Neural cell (in vitro differentiated cells): ENCODE measurements around the gene KRT80.

Source experiments
- EP300 ChIP-seq: fragments of 450-650 bp; conservative IDR thresholded peaks from 2 replicates; pipeline ENCODE4 v1.6.1; 2014; ENCODE audit warnings: antibody characterized with exemption, mild to moderate bottlenecking, moderate library complexity; ENCODE audit not compliant: poor library complexity, severe bottlenecking
- MXI1 ChIP-seq: fragments of 450-650 bp; conservative IDR thresholded peaks from 2 replicates; pipeline ENCODE4 v1.6.1; 2014; ENCODE audit warnings: antibody characterized with exemption, mild to moderate bottlenecking; ENCODE audit not compliant: poor library complexity, severe bottlenecking
- POLR2AphosphoS5 ChIP-seq: IDR thresholded peaks from 2 replicates; pipeline ENCODE4 v1.6.1; 2012
- SMC3 ChIP-seq: fragments of 450-650 bp; conservative IDR thresholded peaks from 2 replicates; pipeline ENCODE4 v1.6.1; 2014; ENCODE audit warnings: antibody characterized with exemption, mild to moderate bottlenecking, moderate library complexity; ENCODE audit not compliant: poor library complexity
- TAF1 ChIP-seq: IDR thresholded peaks from 2 replicates; pipeline ENCODE4 v1.6.1; 2012; ENCODE audit warnings: low read depth
- TF ChIP-seq, protein P1 (sequence below): fragments of 450-650 bp; IDR thresholded peaks from 2 replicates; pipeline ENCODE4 v1.5.1; 2014; ENCODE audit warnings: antibody characterized with exemption, mild to moderate bottlenecking, moderate library complexity; ENCODE audit not compliant: poor library complexity, severe bottlenecking
- TF ChIP-seq, protein P2 (sequence below): IDR thresholded peaks from 2 replicates; pipeline ENCODE4 v1.6.1; 2012; ENCODE audit warnings: borderline replicate concordance

DNA sequence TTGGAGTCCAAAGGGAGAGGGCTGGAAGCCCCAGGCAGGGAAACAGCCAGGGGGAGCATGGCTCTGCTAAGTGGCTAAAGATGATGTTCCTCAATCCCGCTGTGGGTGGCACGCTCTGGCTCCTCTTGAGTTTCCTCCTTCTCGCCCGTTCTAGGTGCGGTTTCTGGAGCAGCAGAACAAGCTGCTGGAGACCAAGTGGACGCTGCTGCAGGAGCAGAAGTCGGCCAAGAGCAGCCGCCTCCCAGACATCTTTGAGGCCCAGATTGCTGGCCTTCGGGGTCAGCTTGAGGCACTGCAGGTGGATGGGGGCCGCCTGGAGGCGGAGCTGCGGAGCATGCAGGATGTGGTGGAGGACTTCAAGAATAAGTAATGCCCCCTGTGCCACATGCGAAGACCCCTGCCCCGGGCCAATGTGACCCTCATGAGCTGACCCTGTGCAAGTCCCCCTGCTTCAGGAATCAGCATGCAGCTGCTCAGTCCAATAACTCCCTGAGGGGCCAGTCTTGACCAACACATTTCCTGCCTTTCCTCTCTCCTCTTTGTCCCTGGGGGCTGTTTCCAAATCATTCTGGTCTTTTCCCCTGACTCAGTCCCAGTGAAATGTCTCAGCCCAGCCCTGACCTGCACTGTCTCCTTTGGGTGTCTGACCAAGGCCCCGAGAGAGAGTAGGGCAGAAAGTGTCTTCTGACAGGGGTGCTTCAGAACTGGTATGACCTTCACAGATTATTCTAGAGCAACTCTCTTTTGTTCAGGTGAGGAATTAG lies 43.4 kb upstream of the KRT80 start:
- TF ChIP-seq, protein P1, sequence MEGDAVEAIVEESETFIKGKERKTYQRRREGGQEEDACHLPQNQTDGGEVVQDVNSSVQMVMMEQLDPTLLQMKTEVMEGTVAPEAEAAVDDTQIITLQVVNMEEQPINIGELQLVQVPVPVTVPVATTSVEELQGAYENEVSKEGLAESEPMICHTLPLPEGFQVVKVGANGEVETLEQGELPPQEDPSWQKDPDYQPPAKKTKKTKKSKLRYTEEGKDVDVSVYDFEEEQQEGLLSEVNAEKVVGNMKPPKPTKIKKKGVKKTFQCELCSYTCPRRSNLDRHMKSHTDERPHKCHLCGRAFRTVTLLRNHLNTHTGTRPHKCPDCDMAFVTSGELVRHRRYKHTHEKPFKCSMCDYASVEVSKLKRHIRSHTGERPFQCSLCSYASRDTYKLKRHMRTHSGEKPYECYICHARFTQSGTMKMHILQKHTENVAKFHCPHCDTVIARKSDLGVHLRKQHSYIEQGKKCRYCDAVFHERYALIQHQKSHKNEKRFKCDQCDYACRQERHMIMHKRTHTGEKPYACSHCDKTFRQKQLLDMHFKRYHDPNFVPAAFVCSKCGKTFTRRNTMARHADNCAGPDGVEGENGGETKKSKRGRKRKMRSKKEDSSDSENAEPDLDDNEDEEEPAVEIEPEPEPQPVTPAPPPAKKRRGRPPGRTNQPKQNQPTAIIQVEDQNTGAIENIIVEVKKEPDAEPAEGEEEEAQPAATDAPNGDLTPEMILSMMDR: no peak
- TF ChIP-seq POLR2AphosphoS5 (no peak), EP300 (no peak), TAF1 (no peak), SMC3 (no peak), MXI1 (no peak)
- TF ChIP-seq, protein P2, sequence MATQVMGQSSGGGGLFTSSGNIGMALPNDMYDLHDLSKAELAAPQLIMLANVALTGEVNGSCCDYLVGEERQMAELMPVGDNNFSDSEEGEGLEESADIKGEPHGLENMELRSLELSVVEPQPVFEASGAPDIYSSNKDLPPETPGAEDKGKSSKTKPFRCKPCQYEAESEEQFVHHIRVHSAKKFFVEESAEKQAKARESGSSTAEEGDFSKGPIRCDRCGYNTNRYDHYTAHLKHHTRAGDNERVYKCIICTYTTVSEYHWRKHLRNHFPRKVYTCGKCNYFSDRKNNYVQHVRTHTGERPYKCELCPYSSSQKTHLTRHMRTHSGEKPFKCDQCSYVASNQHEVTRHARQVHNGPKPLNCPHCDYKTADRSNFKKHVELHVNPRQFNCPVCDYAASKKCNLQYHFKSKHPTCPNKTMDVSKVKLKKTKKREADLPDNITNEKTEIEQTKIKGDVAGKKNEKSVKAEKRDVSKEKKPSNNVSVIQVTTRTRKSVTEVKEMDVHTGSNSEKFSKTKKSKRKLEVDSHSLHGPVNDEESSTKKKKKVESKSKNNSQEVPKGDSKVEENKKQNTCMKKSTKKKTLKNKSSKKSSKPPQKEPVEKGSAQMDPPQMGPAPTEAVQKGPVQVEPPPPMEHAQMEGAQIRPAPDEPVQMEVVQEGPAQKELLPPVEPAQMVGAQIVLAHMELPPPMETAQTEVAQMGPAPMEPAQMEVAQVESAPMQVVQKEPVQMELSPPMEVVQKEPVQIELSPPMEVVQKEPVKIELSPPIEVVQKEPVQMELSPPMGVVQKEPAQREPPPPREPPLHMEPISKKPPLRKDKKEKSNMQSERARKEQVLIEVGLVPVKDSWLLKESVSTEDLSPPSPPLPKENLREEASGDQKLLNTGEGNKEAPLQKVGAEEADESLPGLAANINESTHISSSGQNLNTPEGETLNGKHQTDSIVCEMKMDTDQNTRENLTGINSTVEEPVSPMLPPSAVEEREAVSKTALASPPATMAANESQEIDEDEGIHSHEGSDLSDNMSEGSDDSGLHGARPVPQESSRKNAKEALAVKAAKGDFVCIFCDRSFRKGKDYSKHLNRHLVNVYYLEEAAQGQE: no peak
